Osteocyte (in vitro differentiated cells): ENCODE measurements around the gene SGMS1. TPM values are rescaled to one million over a fixed set of nuclear protein-coding genes. Genes with fewer than 3 reads are reported as not detected.

Experiments
- DNase-seq: peaks from one replicate; pipeline ENCODE4 v3.0.0; 2021; ENCODE audit warnings: mixed read lengths; ENCODE audit not compliant: unreplicated experiment; ENCODE audit errors: extremely low spot score
- H3K27ac Mint-ChIP-seq: one replicate; pipeline ENCODE4 v1.8.0; 2021; ENCODE audit warnings: mild to moderate bottlenecking, mixed read lengths; ENCODE audit not compliant: unreplicated experiment
- H3K27me3 Mint-ChIP-seq: one replicate; pipeline ENCODE4 v1.8.0; 2021; ENCODE audit warnings: mixed read lengths; ENCODE audit not compliant: unreplicated experiment
- H3K36me3 Mint-ChIP-seq: one replicate; pipeline ENCODE4 v1.8.0; 2021; ENCODE audit warnings: mixed read lengths; ENCODE audit not compliant: unreplicated experiment
- H3K4me1 Mint-ChIP-seq: one replicate; pipeline ENCODE4 v1.8.0; 2021; ENCODE audit warnings: mixed read lengths; ENCODE audit not compliant: unreplicated experiment
- H3K4me3 Mint-ChIP-seq: one replicate; pipeline ENCODE4 v1.8.0; 2021; ENCODE audit warnings: mild to moderate bottlenecking, moderate library complexity, mixed read lengths; ENCODE audit not compliant: unreplicated experiment
- H3K9me3 Mint-ChIP-seq: one replicate; pipeline ENCODE4 v1.8.0; 2021; ENCODE audit warnings: mixed read lengths; ENCODE audit not compliant: unreplicated experiment
- CTCF ChIP-seq: fragments of 200-600 bp; sonication (generic); IDR thresholded peaks from 2 replicates; pipeline ENCODE4 v1.5.0; 2021; ENCODE audit warnings: antibody characterized with exemption, mild to moderate bottlenecking, moderate library complexity
- total RNA-seq: library from RNA; stranded (reverse); gene quantifications from 2 replicates; pipeline ENCODE4 v1.2.1, GENCODE V29; 2021

Gene SGMS1
- total RNA-seq, 1 donor from 2014 or later = 21.0 TPM

DNA sequence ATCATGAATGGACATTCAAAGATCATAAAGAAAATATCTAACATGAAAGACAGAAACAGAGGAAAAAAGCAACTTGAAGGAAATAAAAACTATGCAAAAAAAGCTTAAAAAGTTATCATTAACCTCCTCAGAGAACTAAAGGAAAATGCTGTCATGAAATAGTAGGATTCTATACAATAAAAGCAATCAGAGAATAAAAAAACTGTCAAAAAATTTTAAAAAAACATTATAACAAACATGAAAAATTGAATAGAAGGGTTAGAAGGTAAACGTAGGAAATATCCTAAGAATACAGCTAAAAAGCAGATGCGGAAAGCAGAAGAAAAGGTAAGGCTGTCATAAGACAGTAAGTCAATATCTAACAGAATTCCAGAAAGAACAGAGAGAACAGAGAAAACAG is 44.8 kb downstream of the SGMS1 start:
- Mint-ChIP-seq H3K27ac (no peak overlapping the region), H3K36me3 (peaks cover 4% of the 10 kb centered on the region)

GRCh38 chr10:50577681-50578350 is 45.9 kb downstream of the SGMS1 start:
- H3K27me3 Mint-ChIP-seq = no peaks in the 10 kb centered on the region
- no peak overlapping the region for H3K4me3 Mint-ChIP-seq
- no peak for TF ChIP-seq CTCF
- no peak overlapping the region for H3K27ac Mint-ChIP-seq
- no peak for DNase-seq
- peaks cover 9% of the 10 kb centered on the region for H3K36me3 Mint-ChIP-seq
- H3K4me1 Mint-ChIP-seq = peaks cover 21% of the 10 kb centered on the region
- peaks cover 9% of the 10 kb centered on the region for H3K9me3 Mint-ChIP-seq

More for the DNA sequence above, 44.8 kb downstream of the SGMS1 start:
- peaks cover 4% of the 10 kb centered on the region for H3K9me3 Mint-ChIP-seq
- peaks cover 17% of the 10 kb centered on the region for H3K4me1 Mint-ChIP-seq
- H3K4me3 Mint-ChIP-seq = no peak overlapping the region
- DNase-seq = no peak
- TF ChIP-seq CTCF = no peak
- no peaks in the 10 kb centered on the region for H3K27me3 Mint-ChIP-seq

GRCh38 chr10:50577010-50577409 is 46.7 kb downstream of the SGMS1 start:
- H3K4me1 Mint-ChIP-seq = peaks cover 29% of the 10 kb centered on the region
- no peak overlapping the region for H3K4me3 Mint-ChIP-seq
- no peak overlapping the region for H3K27ac Mint-ChIP-seq
- peaks cover 9% of the 10 kb centered on the region for H3K9me3 Mint-ChIP-seq
- TF ChIP-seq CTCF = no peak
- H3K36me3 Mint-ChIP-seq = peaks cover 9% of the 10 kb centered on the region
- H3K27me3 Mint-ChIP-seq = no peaks in the 10 kb centered on the region
- DNase-seq = no peak

DNA sequence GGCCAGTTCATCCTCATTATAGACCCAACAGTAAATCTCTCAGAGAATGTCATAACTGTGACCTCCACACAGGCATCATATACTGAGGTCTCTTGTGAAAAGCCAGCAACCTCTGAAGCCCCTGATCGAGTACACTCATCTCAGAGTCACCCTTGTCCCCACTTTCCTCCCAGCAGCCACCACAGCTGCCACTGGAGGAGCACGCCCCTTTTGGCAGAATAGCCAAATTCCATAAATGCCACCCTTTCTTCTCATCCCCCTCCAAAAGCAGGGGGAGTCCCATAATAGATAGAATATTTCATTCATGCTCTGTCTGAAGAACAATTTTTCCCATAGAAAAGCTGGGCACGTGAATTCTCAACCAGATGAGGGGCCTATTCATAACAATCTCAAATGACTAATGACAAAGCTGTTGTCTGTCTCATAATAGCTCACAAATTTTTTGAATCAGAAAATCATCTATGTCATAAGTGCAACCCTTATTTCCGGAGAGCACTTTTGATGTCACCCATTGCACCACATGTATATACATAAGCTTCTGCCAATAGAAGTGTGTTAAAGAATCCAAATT is 47.4 kb downstream of the SGMS1 start:
- Mint-ChIP-seq H3K4me1 (peaks cover 33% of the 10 kb centered on the region), H3K9me3 (peaks cover 9% of the 10 kb centered on the region), H3K27me3 (no peaks in the 10 kb centered on the region), H3K4me3 (no peak overlapping the region), H3K27ac (no peak overlapping the region), H3K36me3 (peaks cover 9% of the 10 kb centered on the region)
- DNase-seq = no peak
- no peak for TF ChIP-seq CTCF

DNA sequence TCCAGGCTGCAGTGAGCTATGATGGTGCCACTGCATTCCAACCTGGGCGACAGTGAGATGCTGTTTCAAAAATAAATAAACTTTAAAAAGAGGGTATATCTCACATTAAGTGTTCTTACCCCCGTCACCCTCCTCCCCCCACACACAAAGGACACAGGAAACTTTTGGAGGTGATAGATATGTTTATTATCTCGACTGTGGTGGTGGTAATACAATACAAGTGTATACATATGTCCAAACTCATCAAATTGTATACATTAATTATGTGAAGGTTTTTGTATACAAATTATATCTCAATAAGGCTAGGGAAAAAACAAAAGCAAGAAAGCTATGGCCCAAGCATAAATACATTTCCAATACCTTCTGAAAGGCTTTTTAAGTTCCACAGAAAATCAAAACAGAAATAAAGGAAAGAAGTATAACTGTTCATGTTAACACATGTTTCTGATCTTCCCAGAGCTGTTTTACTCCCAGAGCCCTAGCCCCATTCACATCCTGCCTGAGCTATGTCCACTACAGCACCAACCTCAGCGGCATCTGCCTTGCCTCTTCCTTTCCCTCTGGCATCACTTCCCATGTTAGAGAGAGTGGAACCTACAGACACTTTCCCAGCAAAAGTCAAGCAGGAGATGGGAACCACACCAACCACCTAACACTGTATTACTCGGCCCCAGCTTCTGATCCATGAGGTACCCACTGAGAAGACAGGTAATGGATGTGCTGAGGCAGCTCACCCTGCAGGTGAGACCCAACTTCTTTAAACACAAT is 48.1 kb downstream of the SGMS1 start:
- TF ChIP-seq CTCF = no peak
- no peak overlapping the region for H3K27ac Mint-ChIP-seq
- H3K9me3 Mint-ChIP-seq = peaks cover 9% of the 10 kb centered on the region
- H3K36me3 Mint-ChIP-seq = peaks cover 9% of the 10 kb centered on the region
- H3K27me3 Mint-ChIP-seq = no peaks in the 10 kb centered on the region
- peaks cover 33% of the 10 kb centered on the region for H3K4me1 Mint-ChIP-seq
- H3K4me3 Mint-ChIP-seq = no peak overlapping the region
- DNase-seq = no peak
